ENCODE measurements around the gene ZFAND2A.
"Not testable (repeated sequence)": the region's sequence is repeated elsewhere in the genome, so short reads cannot be mapped to it uniquely, and the experiment has no call there.

The ZFAND2A gene

GRCh38 chr7:1159891-1160669 lies at the start of gene ZFAND2A:
ZFAND2A (minus strand) TSS chr7:1160196; CDS start chr7:1158212, 1,984 bp downstream.
- no peak for TF ChIP-seq CTCF (conservative IDR thresholded peaks at IDR 0.05; ENCODE audit: low read depth)
- DNase-seq (ENCODE audit: low spot score), result peak; percentile 98
- H3K27ac ChIP-seq, result peak within 1 kb of the TSS; percentile 83
- CTCF ChIA-PET, result interaction anchor here (1.0 to 1.7 kb wide), 2 partner anchors 94 to 167 kb away, joined by 5 to 6 read pairs; no protein-coding TSS in a partner anchor
- POLR2A ChIA-PET (ENCODE audit: low non-redundant PET), result no interaction called here

- no peak overlapping the region for H3K27ac ChIP-seq
- DNase-seq (ENCODE audit: low spot score), result no peak
- no peak for TF ChIP-seq CTCF (conservative IDR thresholded peaks at IDR 0.05; ENCODE audit: low read depth)
- CTCF ChIA-PET, result interaction anchor here (0.6 kb wide), 1 partner anchor 191 kb away, joined by 5 read pairs; no protein-coding TSS in a partner anchor
- POLR2A ChIA-PET (ENCODE audit: low non-redundant PET), result no interaction called here
These were observed 49.1 kb upstream of the ZFAND2A start for GRCh38 chr7:1209097-1209496.

GRCh38 chr7:1205742-1206141 lies 45.7 kb upstream of the ZFAND2A start:
- CTCF ChIA-PET, result interaction anchor here (0.6 kb wide), 1 partner anchor 139 kb away, joined by 6 read pairs; no protein-coding TSS in a partner anchor
- DNase-seq (ENCODE audit: low spot score); POLR2A ChIA-PET (ENCODE audit: low non-redundant PET); H3K27ac ChIP-seq: not testable (repeated sequence)

GRCh38 chr7:1204460-1205140 lies 44.6 kb upstream of the ZFAND2A start:
- no peak for DNase-seq (ENCODE audit: low spot score)
- no peak overlapping the region for H3K27ac ChIP-seq
- CTCF ChIA-PET, result interaction anchor here (0.8 kb wide), 1 partner anchor 11 kb away, joined by 3 read pairs; no protein-coding TSS in a partner anchor
- POLR2A ChIA-PET (ENCODE audit: low non-redundant PET), result no interaction called here
- TF ChIP-seq CTCF (conservative IDR thresholded peaks at IDR 0.05; ENCODE audit: low read depth), result no peak

- CTCF ChIA-PET; H3K27ac ChIP-seq; POLR2A ChIA-PET (ENCODE audit: low non-redundant PET); DNase-seq (ENCODE audit: low spot score): not testable (repeated sequence)
These were observed 42.9 kb upstream of the ZFAND2A start for GRCh38 chr7:1202914-1203313.

GRCh38 chr7:1201916-1202315 lies 41.9 kb upstream of the ZFAND2A start:
- ChIA-PET POLR2A (ENCODE audit: low non-redundant PET) (no interaction called here), CTCF (no interaction called here)
- H3K27ac ChIP-seq, result no peak overlapping the region
- no peak for DNase-seq (ENCODE audit: low spot score)
- no peak for TF ChIP-seq CTCF (conservative IDR thresholded peaks at IDR 0.05; ENCODE audit: low read depth)

- no peak for DNase-seq (ENCODE audit: low spot score)
- ChIA-PET POLR2A (ENCODE audit: low non-redundant PET) (no interaction called here), CTCF (interaction anchor here (0.7 kb wide), 1 partner anchor 249 kb away, joined by 3 read pairs; no protein-coding TSS in a partner anchor)
- H3K27ac ChIP-seq, result no peak overlapping the region
- no peak for TF ChIP-seq CTCF (conservative IDR thresholded peaks at IDR 0.05; ENCODE audit: low read depth)
These were observed 40.0 kb upstream of the ZFAND2A start for GRCh38 chr7:1200045-1200444.

Measured in RWPE1 (cell line).